ENCODE measurements around the gene METTL8.
"Not testable (repeated sequence)": the region's sequence is repeated elsewhere in the genome, so short reads cannot be mapped to it uniquely, and the experiment has no call there.

Gene METTL8

DNA sequence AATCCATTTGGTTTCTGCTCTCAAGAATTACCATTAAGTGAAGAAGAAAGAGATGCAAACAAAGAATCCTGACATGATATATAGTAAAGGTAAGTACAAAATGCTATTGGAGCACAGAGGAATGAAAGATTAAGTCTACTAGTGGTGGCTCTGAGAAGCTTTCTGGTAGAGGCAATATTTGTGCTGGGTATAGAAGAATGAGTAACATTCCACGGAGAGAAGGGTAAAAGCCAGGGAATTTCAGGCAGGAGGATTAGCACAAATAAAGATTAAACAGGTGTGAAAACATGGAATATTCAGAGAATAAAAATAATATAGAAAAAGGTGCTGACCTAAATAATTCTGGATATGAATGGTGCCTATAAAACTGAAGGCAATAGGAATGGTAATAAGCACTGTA is 31.8 kb downstream of the METTL8 start:
- no peak for DNase-seq (ENCODE audit: low spot score)

DNA sequence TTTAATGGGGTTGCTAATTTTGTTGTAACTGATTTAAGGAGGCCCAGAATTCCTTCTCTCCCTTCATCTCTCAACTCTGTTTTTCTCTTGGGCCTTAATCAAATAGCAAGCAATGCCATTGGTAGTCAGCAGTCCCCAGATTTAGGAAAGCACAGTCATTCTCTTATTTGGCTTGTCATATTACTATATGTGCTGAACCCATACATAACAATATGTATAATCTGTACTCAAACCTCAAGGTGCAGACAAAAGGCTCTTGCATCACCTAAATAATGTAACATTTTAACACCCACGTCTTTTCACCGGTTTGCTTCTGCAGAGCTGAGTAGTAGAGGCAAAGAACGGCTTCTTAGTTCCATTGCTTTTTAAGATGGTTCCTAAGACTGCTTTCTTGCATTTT is 33.4 kb downstream of the METTL8 start:
- no peak for DNase-seq (ENCODE audit: low spot score)

DNA sequence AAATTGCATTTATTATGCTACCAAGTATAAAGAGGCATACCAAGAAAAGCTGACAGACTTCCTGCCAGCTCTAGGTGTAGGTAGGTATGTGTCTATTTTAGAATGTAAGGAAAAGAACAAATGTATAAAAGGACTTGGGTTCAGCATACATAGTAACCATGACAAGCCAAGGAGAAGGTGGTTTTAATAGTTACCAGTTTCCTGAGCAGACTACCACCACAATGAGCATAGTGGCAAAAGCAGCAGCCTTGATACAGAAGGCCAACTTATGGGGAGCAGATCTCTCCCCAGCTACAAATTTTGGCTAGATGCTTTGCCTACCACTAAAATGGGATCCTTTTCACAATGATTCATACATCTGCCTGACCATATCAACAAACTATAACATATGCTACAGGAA is 34.5 kb downstream of the METTL8 start:
- no peak for DNase-seq (ENCODE audit: low spot score)

DNA sequence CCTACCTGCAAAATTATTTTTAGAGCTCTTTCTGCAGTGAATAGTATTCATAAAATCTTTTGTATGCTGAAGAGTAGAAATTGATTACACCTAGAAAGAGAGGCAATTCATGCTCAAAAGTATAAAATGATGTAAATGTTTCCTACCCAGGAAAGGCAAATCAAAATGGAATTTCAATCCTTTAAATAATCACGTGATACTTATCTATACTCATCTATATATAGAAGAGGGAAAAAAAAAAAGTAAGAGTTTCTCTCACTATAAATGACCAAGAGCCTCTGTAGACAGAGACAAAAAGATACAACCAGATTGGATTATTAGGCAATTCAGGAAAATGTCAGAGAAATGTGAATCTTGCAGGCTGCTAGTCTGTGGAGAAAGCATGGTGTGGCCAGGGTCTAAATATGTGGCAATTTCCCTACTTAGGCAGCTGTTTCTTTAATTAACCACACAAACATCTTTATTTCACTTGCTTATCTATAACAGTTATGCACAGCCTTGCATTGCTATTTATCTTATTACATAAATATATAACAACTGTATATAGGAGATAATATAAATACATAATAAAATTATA is 39.5 kb downstream of the METTL8 start:
- DNase-seq (ENCODE audit: low spot score), result no peak

DNA sequence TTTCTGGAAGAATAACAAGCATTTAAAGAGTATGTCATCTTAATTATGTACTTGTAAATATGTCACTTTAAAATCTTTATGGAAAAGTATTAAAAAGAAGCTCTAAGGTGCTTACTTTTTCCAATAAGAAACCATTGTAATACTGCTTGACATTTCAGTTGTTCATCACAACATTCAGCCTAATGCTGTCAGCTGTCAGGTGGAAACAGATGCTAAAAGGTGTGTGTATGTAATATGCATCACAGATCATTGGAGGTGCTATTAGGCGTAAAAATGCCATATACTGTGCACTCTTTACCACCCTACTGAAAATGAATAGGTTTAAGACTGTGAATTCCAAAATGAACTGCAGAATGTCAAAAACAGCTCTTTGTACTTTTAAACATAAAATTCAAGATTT is 40.3 kb downstream of the METTL8 start:
- no peak for DNase-seq (ENCODE audit: low spot score)

DNA sequence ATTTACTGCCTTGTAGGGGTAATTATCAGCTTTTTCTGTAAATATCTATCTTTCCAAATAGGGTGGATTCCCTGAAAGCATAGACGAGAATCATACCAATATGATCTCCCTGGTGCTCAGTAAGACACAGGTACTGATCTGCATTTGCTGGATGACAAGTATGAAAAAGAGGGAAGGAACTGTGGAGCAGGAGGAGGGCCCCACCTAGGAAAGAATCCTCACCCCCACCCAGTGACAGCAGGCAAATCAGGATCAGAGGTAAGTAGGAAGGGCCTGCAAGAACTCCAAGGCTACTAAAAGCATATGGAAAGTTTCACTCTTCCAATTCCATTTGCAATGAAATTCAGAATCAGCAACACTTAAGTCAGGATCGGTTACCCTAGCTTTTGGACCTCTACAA is 42.3 kb downstream of the METTL8 start:
- no peak for DNase-seq (ENCODE audit: low spot score)

DNA sequence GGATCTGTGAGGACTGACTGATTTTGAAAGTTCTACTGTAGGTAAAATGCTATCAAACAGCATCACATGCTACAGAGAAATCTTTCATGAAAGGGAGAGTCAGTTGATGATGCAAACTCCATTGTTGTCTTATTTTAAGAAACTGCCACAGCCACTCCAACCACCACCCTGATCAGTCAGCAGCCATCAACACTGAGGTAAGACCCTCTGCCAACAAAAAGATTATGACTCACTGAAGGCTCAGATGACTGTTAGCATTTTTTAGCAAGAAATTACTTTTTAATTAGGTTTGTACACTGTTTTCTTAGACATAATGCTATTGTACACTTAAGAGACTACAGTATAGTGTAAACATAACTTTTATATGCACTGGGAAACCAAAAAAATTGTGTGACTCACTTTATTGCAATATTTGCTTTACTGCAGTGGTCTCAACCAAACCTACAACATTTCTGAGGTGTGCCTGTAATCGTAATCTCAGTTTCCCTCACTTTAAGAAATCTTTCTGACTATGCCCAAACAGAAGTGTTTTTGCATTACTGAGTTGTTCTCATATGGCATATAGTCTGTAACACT is 42.8 kb downstream of the METTL8 start:
- DNase-seq (ENCODE audit: low spot score), result no peak

DNA sequence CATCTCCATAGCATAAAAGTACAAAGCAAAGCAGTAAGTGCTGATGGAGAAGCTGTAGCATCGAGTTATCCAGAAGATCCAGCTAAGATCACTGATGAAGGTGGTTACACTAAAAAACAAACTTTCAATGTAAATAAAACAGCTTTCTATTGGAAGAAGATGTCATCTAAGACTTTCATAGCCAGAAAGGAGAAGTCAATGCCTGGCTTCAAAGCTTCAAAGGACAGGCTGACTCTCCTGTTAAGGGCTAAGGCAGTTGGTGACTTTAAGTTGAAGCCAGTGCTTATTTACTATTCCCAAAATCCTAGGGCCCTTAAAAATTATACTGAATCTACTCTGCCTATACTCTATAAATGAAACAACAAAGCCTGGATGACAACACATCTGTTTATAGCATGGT is 44.0 kb downstream of the METTL8 start:
- no peak for DNase-seq (ENCODE audit: low spot score)

DNA sequence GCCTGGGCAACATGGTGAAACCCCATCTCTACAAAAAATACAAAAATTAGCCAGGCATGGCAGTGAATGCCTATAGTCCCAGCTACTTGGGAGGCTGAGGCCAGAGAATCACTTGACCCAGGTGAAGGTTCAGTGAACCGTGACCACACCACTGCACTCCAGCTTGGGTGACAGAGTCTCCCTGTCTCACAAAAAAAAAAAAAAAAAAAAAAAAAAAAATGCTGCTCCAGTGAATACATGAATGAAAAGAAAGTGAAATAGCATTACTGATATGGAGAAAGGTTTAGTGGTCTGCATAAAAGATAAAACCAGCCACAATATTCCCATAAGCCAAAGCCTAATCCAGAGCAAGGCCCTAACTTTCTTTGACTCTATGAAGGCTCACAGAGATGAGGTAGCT is 44.5 kb downstream of the METTL8 start:
- no peak for DNase-seq (ENCODE audit: low spot score)

DNA sequence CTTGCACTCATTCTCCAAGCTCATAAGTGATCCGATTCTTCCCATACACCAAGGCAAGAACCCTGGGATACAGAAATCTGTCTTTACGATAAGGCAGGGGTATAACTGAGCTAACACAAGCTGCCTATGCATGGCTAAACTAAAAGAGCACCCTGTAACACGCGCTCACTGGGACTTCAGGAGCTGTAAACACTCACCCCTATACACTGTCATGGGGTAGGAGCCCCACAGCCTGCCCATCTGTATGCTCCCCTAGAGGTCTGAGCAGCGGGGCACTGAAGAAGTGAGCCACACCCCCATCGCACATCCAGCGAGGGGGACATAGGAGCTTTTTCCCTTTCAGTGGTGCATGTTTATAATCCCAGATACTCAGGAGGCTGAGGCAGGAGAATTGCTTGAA is 46.7 kb downstream of the METTL8 start:
- DNase-seq (ENCODE audit: low spot score), result no peak

DNA sequence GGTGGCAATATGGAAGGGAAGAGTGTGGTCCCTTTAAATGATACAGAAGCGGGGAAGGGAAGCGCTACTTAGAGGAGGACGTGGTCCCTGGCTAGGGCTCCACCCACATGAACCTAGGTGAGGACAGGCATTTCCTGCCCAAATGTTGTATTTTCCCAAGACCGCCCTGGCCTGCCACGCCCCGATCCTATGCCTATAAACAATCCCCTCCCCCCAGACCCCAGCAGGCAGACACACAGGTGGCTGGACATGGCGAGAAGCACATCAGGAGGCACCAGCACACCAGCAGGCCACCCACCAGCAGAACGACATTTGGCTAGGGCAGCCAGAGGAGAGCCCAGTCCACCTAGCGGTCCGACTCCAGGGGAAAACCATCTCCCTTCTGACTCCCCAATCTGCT is 47.2 kb downstream of the METTL8 start:
- DNase-seq (ENCODE audit: low spot score), result no peak

DNA sequence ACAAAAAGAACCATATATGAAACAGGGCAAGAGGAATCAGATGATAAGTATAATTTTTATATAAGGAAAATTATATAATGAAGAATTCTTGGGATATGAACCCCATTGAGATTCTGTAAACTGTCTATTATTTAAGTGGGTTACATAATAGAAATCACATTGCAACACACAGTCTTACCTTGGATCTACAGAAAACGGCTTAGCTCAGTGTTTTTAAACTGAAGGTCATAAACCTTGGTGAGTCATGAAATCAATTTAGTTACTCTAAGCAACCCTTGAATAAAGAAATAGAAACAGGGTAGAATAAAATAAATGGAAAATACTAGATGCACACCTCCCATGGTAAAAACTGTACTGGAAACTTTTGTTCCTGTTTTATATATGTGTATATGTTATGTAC is 50.7 kb downstream of the METTL8 start:
- no peak for DNase-seq (ENCODE audit: low spot score)

DNA sequence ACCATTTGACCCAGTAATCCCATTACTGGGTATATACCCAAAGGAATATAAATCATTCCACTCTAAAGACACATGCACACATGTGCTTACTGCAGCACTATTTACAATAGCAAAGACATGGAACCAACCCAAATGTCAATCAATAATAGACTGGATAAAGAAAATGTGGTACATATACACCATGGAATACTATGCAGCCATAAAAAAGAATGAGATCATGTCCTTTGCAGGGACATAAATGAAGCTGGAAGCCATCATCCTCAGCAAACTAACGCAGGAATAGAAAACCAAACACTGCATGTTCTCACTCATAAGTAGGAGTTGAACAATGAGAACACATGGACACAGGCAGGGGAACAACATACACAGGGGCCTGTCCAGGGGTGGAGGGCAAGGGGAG is 51.6 kb downstream of the METTL8 start:
- DNase-seq (ENCODE audit: low spot score), result not testable (repeated sequence)

DNA sequence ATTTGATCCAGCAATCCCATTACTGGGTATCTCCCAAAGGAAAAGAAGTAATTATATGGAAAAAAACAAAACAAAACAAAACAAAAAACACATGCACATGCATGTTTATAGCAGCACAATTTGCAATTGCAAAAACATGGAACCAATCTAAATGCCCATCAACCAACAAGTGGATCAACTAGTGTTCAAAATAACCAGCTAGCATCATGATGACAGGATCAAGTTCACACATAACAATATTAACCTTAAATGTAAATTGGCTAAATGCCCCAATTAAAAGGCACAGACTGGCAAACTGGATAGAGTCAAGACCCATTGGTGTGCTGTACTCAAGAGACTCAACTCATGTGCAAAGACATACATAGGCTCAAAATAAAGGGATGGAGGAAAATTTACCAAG is 55.9 kb downstream of the METTL8 start:
- not testable (repeated sequence) for DNase-seq (ENCODE audit: low spot score)

DNA sequence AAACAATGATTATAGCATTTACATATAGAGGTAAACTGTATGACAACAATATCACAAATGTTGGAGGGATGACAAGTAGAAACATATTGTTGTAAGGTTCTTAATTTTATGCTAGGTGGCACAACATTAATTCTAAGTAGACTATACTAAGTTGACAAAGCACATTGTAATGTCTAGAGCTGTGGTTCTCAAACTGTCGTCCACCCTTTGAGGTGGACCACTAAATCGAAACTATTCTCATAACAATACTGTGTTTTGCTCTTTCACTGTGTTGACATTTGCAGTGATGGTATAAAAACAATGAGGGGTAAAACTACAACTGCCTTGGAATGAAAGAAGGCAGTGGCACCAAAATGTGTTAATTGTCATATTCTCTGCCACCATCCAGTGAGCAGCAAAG is 66.1 kb downstream of the METTL8 start:
- no peak for DNase-seq (ENCODE audit: low spot score)

DNA sequence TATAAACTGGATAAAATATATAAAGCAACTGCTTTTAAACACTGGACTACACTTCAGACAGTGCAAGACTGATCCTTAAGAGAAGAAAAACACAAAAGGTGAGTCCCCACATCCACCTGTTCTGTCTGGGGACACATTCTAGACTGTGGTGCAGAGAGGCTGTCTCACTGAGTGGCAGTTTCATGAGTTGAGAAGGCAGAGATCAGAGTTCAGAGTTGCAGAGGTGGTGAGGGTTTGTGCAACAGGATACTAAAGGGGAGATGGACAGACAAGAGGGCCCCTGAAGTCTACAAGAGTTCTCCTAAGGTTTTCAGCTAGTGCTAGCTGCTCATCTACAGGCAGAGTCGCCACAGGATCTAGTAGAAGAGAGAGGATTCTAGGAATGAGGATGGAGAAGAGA is 68.0 kb downstream of the METTL8 start:
- no peak for DNase-seq (ENCODE audit: low spot score)

DNA sequence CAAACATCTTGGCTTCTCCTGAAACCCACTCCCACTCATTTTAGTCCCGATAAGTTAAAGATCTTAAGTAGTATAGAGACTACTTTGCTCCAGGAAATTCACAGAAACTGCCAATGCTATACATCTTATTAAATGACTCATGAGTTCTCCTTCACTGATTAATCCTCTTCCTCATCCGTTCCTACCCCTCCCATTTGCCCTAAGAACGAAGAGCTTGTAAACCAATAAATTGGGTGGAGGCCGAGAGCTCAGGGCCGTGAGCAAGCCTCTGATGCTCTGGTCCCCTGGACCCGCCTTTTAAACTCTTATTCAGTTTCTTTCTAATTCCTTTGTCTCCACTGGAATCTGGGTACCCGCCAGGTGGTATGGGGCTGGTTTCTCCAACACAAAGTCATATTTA is 68.6 kb downstream of the METTL8 start:
- DNase-seq (ENCODE audit: low spot score), result no peak

DNA sequence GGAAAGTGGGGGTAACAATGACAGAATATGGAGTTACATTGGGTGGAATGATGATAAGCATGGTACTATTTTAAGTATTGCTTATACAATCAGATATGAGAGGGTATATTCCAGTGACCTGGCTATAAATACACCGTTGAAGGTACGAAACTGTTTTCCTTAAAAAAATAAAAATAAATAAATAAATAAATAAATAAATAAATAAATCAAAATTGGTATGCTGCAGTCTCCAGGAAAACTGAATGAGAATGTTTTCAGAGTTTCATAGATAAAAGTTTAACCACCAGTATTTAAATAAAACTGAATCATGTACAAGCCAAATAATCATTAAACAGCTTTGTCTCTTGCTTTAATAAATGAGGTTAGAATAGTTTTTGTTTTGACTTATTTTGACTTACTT is 71.4 kb downstream of the METTL8 start:
- DNase-seq (ENCODE audit: low spot score), result no peak

DNA sequence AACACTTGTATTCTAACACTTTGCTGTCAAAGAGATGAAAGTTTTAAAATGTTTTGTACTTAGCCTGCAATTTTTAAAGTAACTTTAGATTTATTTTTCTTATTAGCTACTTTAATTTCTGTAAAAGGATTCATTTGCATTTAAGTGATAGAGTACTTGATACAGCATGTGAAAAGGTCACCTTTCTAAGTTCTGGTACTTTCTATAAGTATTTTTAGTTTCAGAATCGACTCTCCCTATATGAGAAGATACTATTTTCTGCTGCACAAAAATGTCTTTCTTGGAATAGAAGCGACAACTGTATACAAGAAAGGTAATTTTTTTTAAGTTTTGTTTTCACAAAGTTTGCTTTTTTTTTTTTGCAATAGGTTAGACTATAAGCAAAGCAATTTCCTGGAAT is 72.9 kb downstream of the METTL8 start:
- DNase-seq (ENCODE audit: low spot score), result no peak

DNA sequence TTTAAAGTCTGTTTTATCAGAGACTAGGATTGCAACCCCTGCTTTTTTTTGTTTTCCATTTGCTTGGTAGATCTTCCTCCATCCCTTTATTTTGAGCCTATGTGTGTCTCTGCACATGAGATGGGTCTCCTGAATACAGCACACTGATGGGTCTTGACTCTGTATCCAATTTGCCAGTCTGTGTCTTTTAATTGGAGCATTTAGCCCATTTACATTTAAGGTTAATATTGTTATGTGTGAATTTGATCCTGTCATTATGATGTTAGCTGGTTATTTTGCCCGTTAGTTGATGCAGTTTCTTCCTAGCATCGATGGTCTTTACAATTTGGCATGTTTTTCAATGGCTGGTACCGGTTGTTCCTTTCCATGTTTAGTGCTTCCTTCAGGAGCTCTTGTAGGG is 80.0 kb downstream of the METTL8 start:
- DNase-seq (ENCODE audit: low spot score), result not testable (repeated sequence)

DNA sequence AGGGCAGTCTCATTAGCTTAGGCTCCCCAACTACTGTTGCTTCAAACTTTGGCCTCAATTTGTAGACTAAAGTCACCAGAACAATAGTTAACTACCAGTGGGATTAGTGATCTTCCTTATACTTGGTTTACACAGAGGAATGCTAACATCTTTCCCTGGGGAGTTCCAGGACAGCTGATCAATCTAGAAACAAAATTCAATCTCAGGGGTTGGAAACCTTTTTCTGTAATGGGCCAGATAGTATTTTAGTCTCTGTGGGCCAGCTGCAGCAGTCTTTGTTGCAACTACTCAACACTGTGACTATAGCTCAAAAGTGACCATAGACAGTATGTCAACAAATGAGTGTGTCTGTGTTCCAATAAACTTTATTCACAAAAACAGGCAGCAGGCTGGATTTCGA is 85.7 kb downstream of the METTL8 start:
- DNase-seq (ENCODE audit: low spot score), result no peak

DNA sequence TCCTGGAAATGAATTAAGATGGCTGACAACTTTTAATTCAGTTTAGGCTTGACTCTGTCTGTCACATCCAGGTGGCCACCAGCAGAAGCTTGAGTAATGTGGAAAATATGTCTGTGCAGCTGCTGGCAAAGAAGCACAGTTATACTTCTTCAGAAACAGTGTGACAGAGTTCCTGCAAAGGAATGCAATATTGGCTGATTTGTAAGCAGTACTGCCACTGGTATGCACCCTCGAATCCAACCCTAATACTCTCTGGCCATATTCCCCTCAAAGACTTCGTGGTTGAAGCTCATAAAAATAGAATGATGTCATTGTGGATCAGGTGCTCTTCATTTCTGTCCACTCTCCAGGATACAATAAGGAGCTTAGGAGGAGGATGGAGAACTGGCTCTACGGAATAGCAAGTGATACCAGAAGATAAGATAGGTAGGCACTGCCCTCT is 86.2 kb downstream of the METTL8 start:
- DNase-seq (ENCODE audit: low spot score), result peak; percentile 81

DNA sequence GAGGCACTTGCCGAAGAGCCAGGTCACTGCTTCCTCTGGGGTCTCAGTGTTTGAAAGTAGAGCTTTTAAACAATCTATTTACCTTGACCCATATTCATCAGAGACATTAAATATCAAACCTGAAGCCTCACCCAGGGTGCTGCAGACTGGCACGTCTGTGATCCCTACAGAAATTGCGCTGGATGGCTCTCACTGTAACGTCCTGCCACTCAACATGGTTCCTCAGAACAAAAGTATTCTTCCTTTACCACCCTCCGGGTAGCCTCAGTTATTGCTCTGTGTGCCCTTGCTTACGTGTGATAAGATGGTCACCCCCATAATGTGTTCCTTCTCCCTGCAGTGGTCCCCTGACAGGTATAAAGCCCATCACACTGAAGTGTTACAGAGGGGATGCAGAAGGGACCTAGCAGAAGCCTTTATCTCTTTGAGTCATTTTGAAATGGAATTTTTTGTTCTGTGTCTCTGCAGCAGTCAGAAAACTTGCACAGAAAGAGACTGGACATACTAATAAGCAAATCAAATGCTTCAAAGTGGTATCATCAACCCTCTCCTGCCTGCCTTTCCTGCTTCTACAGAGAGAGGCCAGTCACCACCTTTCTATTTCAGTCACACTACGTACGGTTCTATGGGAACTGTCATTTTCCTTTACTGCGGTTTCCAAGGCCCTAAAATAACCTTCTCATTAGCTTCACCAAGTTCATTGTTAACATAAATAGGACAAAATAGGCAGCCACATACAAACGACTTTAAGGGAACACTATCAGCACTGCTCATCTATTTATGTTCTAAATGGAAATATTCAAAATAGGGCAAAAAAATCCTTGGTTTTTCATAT is 86.8 kb downstream of the METTL8 start:
- no peak for DNase-seq (ENCODE audit: low spot score)

All from AG20443 (cell line).